ENCODE results near the gene MT1H.
"Not testable (repeated sequence)": the region's sequence is repeated elsewhere in the genome, so short reads cannot be mapped to it uniquely, and the experiment has no call there.

The MT1H gene

DNA sequence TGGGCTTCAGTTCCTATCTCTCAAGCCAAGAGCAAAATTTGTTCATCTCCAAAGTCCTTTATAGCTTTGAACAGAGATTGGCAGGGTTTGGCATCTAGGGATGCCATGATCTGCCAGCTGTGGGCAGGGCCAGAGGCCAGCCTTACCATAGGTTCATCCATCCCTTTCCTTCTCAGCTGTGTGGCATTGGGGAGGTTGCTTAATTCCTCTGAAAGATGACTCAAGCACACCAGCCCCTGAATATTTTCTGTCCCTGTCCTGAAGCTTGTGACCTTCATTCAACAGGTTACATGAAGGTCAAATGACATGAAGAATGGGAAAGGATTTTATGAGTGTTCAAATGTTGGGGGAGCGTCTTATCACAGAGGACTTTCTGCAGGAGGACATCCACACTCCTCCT is 5.1 kb upstream of the MT1H start:
- no peak for DNase-seq (ENCODE audit: low read depth in 2 of 2, low spot score in 1 of 2)

DNA sequence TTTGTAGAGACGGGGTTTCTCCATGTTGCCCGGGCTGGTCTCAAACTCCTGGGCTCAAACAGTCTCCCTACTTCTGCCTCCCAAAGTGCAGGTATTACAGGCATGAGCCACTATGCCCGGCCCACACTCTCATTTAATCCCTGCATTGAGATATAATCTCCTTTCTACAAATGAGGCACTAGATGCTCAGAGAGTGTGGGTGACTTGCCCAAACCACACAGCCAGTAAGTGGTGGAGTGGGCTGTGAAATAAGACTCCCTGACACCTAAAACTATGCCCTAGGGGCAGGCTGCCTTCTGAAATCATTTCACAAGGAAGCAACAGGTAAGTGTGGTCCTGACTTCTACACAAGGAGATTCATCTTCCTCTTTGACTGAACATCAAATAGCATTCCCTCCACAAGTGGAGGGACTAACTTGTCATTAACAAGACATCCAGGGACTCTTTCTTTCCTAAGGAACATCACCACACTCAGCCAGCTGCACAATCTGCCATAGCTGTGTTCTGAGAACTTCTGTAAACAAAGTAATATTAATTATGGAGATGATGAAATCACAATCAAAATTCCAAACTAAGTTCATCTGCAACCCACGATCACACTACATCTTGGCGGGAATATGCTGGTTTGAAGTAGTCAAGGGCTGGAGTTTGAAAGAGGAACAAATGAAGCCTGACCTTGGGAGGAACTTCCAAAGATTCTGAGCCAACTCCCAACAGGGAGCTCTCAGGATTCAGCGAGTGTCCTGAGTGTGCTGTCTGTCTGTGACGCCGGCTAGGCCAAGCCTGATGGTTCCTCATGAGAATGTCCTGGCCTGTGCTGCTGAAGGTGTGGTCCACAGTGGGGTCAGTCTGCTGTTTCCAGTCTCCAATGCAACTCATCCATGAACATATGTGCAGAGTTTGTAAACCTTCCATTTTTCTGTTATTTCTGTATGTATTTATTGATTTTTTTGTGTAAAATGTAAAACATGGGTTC is 4.0 kb upstream of the MT1H start:
- not testable (repeated sequence) for DNase-seq (ENCODE audit: low read depth in 2 of 2, low spot score in 1 of 2)

DNA sequence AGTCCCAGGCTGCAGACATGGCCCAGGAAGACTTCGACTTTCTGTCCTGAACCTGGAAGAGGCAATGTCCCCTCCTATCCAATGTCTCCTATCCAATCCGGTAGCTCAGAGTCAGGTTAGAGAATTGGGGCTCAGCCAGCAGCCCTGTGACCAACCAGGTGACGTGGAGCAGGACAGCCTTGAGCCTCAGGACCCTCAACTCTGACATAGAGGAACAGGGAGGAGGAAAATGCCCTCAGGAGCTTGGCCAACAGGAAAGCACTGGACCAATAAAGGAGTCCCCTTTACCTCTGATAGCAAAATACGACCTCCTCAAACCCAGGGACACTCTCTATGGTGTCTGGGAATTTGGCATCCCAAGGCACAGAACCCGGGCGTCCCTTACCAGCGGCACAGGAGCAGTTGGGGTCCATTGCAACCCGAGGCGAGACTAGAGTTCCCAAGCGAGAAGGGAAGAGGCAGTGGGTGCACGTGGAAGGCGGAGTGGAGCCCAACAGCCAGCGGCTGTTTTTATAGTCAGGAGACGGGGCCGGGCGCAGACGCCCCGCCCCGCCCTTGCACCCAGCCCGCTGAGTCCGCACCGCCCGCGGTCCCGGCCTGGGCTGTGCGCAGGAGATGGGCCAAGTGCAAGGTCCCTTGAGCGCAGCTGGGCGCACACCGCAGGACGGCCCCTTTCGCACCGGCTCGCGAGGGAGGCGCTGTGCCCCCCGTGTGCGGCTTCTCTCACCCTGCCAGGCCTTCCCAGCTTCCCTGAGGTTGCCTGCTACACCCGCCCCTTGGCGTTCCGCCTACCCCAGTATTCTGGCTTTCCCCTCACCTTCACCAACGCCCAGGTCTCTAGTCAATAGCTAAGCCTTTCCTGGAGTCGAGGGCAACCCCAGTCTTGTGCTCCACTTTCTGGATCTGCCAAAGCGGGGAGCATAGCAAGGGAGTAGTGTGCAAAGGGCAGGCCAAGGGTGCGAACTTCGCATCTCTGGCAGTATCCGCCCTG is 1.7 kb upstream of the MT1H start, which contains the start of gene MT1G:
Gene MT1G (minus strand): TSS at position 485 of the 991 bp plus-strand sequence. CDS start 72 bp downstream, at position 413.
- DNase-seq (ENCODE audit: low read depth in 2 of 2, low spot score in 1 of 2): no peak

- no peak for DNase-seq (ENCODE audit: low read depth in 2 of 2, low spot score in 1 of 2)
Observed at GRCh38 chr16:56669840-56670619, 416 bp downstream of the MT1H start.

DNA sequence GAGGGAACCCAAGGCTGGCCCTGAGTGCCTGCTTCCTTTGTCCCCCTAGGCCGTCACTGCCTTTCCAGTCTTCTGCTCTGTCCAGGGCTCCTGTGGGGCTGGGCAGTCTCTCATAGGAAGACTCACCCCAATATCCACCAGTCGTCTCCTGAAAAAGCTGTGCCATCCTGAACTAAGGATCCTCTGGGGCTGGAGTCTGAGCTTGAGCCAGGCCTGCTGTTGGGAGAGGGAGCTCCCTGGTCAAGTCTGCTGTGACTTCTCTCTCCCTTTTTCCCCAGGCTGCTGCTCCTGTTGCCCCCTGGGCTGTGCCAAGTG is 963 bp downstream of the MT1H start:
- DNase-seq (ENCODE audit: low read depth in 2 of 2, low spot score in 1 of 2): no peak

DNA sequence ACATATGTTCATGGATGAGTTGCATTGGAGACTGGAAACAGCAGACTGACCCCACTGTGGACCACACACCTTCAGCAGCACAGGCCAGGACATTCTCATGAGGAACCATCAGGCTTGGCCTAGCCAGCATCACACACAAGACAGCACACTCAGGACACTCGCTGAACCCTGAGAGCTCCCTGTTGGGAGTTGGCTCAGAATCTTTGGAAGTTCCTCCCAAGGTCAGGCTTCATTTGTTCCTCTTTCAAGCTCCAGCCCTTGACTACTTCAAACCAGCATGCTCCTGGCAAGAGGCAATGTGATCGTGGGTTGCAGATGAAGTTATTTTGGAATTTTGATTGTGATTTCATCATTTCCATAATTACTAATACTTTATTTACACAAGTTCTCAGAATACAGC is 2.1 kb downstream of the MT1H start:
- DNase-seq (ENCODE audit: low read depth in 2 of 2, low spot score in 1 of 2): not testable (repeated sequence)

GRCh38 chr16:56672171-56672570 is 2.6 kb downstream of the MT1H start:
- not testable (repeated sequence) for DNase-seq (ENCODE audit: low read depth in 2 of 2, low spot score in 1 of 2)

DNA sequence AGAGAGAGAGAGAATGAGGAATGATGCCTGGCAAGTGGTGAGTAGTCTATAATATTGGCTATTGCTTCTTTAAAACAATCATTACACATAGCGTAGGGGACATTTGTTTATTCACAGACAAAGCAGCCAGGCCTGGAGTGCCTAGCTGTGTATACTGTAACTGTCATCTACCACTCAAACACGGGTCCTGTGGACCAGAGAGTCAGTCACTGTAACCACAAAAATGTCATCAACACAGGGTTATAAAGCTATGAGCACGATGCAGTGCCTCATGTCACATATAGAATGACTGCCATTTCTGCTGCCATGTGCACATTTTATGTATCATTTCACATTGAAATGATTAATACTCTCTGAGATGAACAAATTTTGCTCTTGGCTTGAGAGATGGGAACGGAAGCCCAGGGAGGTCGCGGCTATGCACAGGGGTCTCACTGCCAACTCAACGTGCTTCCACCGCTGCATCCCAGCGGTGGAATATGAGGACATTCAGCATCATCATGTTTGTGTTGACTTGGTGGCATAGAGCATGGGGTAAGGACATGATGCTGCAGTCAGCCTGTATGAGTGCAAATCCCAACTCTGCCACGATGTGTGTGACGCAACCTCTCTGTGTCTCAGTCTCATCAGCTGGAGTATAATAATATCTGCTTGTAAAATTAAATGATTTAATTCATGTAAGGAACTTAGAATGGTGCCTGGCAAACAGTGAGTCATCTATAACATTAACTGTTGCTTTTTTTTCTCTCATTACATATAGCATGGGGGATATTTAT is 3.3 kb downstream of the MT1H start:
- DNase-seq (ENCODE audit: low read depth in 2 of 2, low spot score in 1 of 2): no peak

GRCh38 chr16:56673921-56674320 is 4.3 kb downstream of the MT1H start:
- DNase-seq (ENCODE audit: low read depth in 2 of 2, low spot score in 1 of 2): no peak

- DNase-seq (ENCODE audit: low read depth in 2 of 2, low spot score in 1 of 2): not testable (repeated sequence)
Observed at GRCh38 chr16:56674570-56674969, 5.0 kb downstream of the MT1H start.

- no peak for DNase-seq (ENCODE audit: low read depth in 2 of 2, low spot score in 1 of 2)
Observed at GRCh38 chr16:56675685-56676210, 6.1 kb downstream of the MT1H start.

GRCh38 chr16:56677474-56677873 is 7.9 kb downstream of the MT1H start:
- no peak for DNase-seq (ENCODE audit: low read depth in 2 of 2, low spot score in 1 of 2)

- DNase-seq (ENCODE audit: low read depth in 2 of 2, low spot score in 1 of 2): no peak
Observed at GRCh38 chr16:56679078-56679730, 9.6 kb downstream of the MT1H start.

DNA sequence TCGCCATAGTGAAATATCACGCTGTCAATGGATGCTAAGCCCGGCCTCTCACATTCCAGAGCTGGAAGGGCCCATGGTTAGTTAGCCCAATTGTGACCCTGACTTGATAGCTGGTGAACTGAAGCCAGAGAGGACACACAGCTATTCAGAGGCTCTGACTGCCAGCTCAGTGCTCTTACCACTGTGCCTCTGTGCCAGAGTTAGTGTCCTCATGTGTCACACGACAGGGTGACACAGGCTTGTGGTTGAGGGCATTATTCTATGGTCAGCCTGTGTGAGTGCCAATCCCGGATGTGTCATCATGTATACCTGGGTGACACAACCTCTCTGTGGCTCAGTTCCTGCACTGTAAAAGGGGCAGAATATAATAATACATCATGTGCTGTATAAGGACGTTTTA is 10.2 kb downstream of the MT1H start:
- no peak for DNase-seq (ENCODE audit: low read depth in 2 of 2, low spot score in 1 of 2)

- DNase-seq (ENCODE audit: low read depth in 2 of 2, low spot score in 1 of 2): peak; percentile 64 to 75
Observed at GRCh38 chr16:56681939-56682702, 12.5 kb downstream of the MT1H start, which contains the start of gene MT1X. Gene MT1X, plus strand, starts transcription at chr16:56682470. Its CDS starts 71 bp downstream, at chr16:56682541.

DNA sequence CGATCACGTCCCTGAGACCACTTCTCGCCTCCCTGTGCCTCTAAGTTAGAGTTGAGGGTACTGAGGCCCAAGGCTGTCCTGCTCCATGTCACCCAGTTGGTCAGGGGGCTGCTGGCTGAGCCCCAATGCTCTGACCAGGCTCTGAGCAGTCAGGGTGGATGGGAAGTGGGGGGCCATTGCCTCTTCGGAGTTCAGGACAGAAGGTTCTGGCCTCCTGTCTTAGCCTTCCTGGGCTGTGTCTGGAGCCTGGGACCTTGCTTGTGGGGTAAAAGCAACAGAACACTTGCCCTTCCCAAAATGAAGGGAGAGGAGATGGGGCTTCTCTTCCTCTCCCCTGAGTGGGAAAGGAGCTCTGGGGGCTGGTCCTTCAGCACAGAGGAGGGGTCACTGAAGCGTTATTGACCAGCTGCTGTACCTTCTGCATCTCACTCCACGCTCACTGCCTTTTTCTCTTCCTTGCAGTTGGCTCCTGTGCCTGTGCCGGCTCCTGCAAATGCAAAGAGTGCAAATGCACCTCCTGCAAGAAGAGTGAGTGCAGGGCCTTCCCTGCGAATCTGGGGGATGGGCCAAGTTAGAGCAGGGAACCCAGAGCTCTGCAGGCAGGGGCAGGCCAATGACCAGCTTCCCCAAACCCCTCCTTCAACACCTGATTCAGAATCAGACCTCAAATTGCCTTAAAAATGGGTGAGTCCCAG is 13.2 kb downstream of the MT1H start:
- no peak for DNase-seq (ENCODE audit: low read depth in 2 of 2, low spot score in 1 of 2)

GRCh38 chr16:56683424-56684172 is 14.0 kb downstream of the MT1H start:
- no peak for DNase-seq (ENCODE audit: low read depth in 2 of 2, low spot score in 1 of 2)
